LNCaP clone FGC (cell line): ENCODE data around the gene CSRNP3.

Source experiments
- DNase-seq: peaks from one replicate; pipeline ENCODE4 v3.0.0-alpha.2; 2011; ENCODE audit warnings: low read depth
- H3K4me3 ChIP-seq: 2 replicates; pipeline ENCODE4 v1.5.1; 2011; ENCODE audit warnings: mild to moderate bottlenecking, low read depth, low read length, control low read depth
- CTCF ChIP-seq: IDR thresholded peaks from 2 replicates; pipeline ENCODE4 v1.5.1; 2012; ENCODE audit warnings: mild to moderate bottlenecking; ENCODE audit not compliant: control insufficient read depth, insufficient read depth; ENCODE audit errors: extremely low read depth

Gene CSRNP3

DNA sequence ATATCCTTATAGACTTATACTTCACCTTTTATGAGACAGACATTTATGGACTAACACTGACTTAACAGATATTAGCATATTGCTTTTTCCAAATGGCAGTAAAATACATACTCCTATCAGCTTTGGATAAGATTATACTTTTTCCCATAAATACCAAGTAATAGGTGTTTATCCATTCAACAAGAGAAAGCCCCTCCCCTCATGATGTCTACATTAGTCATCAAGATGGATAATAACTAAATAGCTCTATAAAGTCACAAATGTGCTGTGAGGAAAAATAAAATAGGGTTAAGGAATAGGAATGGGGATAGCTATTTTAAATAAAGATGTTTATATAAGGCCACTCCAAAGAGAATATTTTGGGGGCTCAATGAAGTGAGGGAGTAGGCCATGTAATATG, 39.4 kb downstream of the CSRNP3 start:
- no peak overlapping the region for H3K4me3 ChIP-seq
- TF ChIP-seq CTCF, result no peak
- DNase-seq, result no peak

GRCh38 chr2:165513479-165513878, 44.0 kb downstream of the CSRNP3 start:
- DNase-seq, result peak; percentile 31
- no peak for TF ChIP-seq CTCF

GRCh38 chr2:165518611-165519010, 49.1 kb downstream of the CSRNP3 start:
- DNase-seq, result no peak
- no peak overlapping the region for H3K4me3 ChIP-seq
- TF ChIP-seq CTCF, result no peak

More at GRCh38 chr2:165513479-165513878, 44.0 kb downstream of the CSRNP3 start:
- H3K4me3 ChIP-seq, result no peak overlapping the region

GRCh38 chr2:165522719-165523118, 53.2 kb downstream of the CSRNP3 start:
- DNase-seq, result no peak
- H3K4me3 ChIP-seq, result no peak overlapping the region
- no peak for TF ChIP-seq CTCF

- TF ChIP-seq CTCF, result no peak
- no peak for DNase-seq
- H3K4me3 ChIP-seq, result no peak overlapping the region
These were observed 55.2 kb downstream of the CSRNP3 start for GRCh38 chr2:165524720-165525119.

DNA sequence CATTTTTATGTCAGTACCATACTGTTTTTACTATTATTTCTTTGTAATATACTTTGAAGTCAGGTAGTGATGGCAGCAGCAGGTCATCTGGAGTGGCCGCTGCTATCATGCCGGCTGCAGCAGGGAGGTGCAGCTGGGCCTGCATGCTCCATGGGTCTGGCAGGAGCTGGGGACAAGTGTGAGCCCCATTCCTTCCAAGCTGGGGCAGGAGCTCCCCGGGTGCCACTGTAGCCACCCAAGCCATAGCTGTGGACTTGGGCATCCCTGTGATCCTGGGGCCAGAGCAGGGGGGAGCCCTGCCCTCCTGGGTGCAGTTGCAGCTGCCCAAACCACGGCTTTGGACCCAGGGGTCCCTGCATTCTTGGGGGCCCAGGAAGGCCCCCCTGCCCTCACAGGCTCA, 59.2 kb downstream of the CSRNP3 start:
- DNase-seq, result no peak
- no peak for TF ChIP-seq CTCF
- no peak overlapping the region for H3K4me3 ChIP-seq

DNA sequence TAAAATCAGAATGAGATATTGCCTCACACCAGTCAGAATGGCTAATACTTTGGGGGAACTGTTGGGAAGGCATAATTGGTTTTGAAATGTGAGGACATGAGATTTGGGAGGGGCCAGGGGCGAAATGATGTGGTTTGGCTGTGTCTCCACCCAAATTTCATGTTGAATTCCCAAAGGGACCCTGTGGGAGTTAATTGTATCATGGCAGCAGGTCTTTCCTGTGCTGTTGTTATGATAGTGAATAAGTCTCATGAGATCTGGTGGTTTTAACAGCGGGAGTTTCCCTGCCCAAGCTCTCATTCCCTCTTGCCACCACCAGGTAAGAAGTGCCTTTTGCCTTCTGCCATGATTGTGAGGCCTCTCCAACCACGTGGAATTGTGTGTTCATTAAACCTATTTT, 59.6 kb downstream of the CSRNP3 start:
- no peak for DNase-seq
- no peak for TF ChIP-seq CTCF

More for the DNA sequence above, 59.6 kb downstream of the CSRNP3 start:
- H3K4me3 ChIP-seq, result no peak overlapping the region
